Gastroesophageal sphincter (tissue), 3 donors: ENCODE results near the gene GPN1.

ENCODE experiments used
- EP300 ChIP-seq: sonication (generic); formaldehyde crosslinking; IDR thresholded peaks from one replicate; pipeline ENCODE4 v1.6.1; 2017; ENCODE audit warnings: antibody characterized with exemption, mild to moderate bottlenecking
- POLR2A ChIP-seq, 2 donors: fragments of 450-650 bp; IDR thresholded peaks; one replicate each; pipeline ENCODE4 v1.6.1; 2017; ENCODE audit warnings: antibody characterized with exemption in 2 of 2, mild to moderate bottlenecking in 2 of 2, moderate library complexity in 1 of 2
- TF ChIP-seq, protein P1 (sequence below), 4 experiments: fragments of 200-600 bp in 2 of 4; fragments of 450-650 bp in 2 of 4; sonication (generic) in 1 of 4; IDR thresholded peaks; one replicate each; pipeline ENCODE4 v1.5.1; 2017 to 2019; ENCODE audit warnings: antibody characterized with exemption in 4 of 4, mild to moderate bottlenecking in 2 of 4, moderate library complexity in 2 of 4

DNA sequence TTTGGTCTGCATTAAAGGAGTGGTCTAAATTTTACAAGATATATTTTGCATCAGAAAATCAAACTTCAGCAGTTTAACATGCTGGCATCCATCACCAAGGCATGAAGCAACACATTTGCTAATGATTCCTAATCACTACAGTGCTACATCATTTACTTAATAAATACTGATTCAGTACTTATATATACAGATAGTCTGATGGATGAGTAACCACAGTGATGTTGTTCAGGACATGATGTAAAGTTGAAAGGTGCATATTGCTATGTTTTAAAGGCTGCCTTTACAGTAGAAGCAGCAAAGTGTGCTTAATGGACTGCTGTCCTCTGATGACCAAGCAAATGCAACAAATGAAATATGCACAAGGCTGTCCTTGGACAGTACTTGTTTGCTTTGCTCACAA is 23.5 kb downstream of the GPN1 start:
- TF ChIP-seq, protein P1, sequence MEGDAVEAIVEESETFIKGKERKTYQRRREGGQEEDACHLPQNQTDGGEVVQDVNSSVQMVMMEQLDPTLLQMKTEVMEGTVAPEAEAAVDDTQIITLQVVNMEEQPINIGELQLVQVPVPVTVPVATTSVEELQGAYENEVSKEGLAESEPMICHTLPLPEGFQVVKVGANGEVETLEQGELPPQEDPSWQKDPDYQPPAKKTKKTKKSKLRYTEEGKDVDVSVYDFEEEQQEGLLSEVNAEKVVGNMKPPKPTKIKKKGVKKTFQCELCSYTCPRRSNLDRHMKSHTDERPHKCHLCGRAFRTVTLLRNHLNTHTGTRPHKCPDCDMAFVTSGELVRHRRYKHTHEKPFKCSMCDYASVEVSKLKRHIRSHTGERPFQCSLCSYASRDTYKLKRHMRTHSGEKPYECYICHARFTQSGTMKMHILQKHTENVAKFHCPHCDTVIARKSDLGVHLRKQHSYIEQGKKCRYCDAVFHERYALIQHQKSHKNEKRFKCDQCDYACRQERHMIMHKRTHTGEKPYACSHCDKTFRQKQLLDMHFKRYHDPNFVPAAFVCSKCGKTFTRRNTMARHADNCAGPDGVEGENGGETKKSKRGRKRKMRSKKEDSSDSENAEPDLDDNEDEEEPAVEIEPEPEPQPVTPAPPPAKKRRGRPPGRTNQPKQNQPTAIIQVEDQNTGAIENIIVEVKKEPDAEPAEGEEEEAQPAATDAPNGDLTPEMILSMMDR (IDR thresholded peaks at IDR 0.05) = no peak
- TF ChIP-seq POLR2A (IDR thresholded peaks at IDR 0.05) (no peak), EP300 (no peak)
